HG03139 (cell line): Measurements from ENCODE around the gene PTGER4.
A peak's percentile ranks its signal among the peaks of the same experiment; 100 is the strongest.

Source experiments
- ATAC-seq: cut with Tn5 transposase; IDR thresholded peaks from one replicate; pipeline ENCODE4 v1.9.1; 2021; ENCODE audit not compliant: unreplicated experiment

PTGER4 gene

GRCh38 chr5:40669606-40670390 is 9.9 kb upstream of the PTGER4 start:
- ATAC-seq, result no peak

GRCh38 chr5:40672425-40672824 is 7.3 kb upstream of the PTGER4 start:
- no peak for ATAC-seq

- no peak for ATAC-seq
These were observed 5.0 kb upstream of the PTGER4 start for GRCh38 chr5:40674661-40675235.

GRCh38 chr5:40675396-40676133 is 4.2 kb upstream of the PTGER4 start:
- ATAC-seq, result no peak

GRCh38 chr5:40676613-40677343 is 2.9 kb upstream of the PTGER4 start:
- no peak for ATAC-seq

- ATAC-seq, result no peak
These were observed 2.3 kb upstream of the PTGER4 start for GRCh38 chr5:40677456-40677855.

- no peak for ATAC-seq
These were observed 1.7 kb upstream of the PTGER4 start for GRCh38 chr5:40678026-40678425.

- ATAC-seq, result no peak
These were observed 1.1 kb upstream of the PTGER4 start for GRCh38 chr5:40678460-40679147.

GRCh38 chr5:40679148-40679912 is 385 bp upstream of the PTGER4 start:
- ATAC-seq, result peak; percentile 67

GRCh38 chr5:40680741-40681362 is 1.1 kb downstream of the PTGER4 start:
- no peak for ATAC-seq

- no peak for ATAC-seq
These were observed 1.8 kb downstream of the PTGER4 start for GRCh38 chr5:40681363-40682153.

- no peak for ATAC-seq
These were observed 2.7 kb downstream of the PTGER4 start for GRCh38 chr5:40682154-40683017.

- ATAC-seq, result no peak
These were observed 3.6 kb downstream of the PTGER4 start for GRCh38 chr5:40683305-40683704.

- ATAC-seq, result no peak
These were observed 5.5 kb downstream of the PTGER4 start for GRCh38 chr5:40685193-40685592.

- ATAC-seq, result no peak
These were observed 6.3 kb downstream of the PTGER4 start for GRCh38 chr5:40685976-40686486.

- no peak for ATAC-seq
These were observed 7.6 kb downstream of the PTGER4 start for GRCh38 chr5:40687321-40687720.

GRCh38 chr5:40688127-40688761 is 8.5 kb downstream of the PTGER4 start:
- ATAC-seq, result peak; percentile 84
